IMR-90 (cell line): ENCODE data around the gene PRSS21. TPM values are rescaled to one million over a fixed set of nuclear protein-coding genes. Genes with fewer than 3 reads are reported as not detected.

Experiments used
- ATAC-seq: fragments of 200-7000 bp; cut with Tn5 transposase; 2 replicates; pipeline ENCODE4 v1.9.1; 2020; ENCODE audit warnings: low read depth, mild to moderate bottlenecking, moderate library complexity
- BruUV-seq: library from RNA; stranded (reverse); fragments of 400-500 nt; replicated peaks from 2 replicates; lab custom pipeline; 2021; lab: Mats Ljungman, UMichigan
- CTCF ChIA-PET: fragments of 300-600 bp; formaldehyde crosslinking; extraction: SDS; loops from one replicate; lab custom pipeline; 2021; ENCODE audit warnings: antibody characterized with exemption; lab: Yijun Ruan, JAX
- POLR2A ChIA-PET: fragments of 300-600 bp; sonication (Branson Sonifier 250); formaldehyde crosslinking; loops from one replicate; lab custom pipeline; 2022; ENCODE audit warnings: antibody characterized with exemption; ENCODE audit not compliant: unreplicated experiment; lab: Charles Lee
- DNase-seq: peaks from one replicate; pipeline ENCODE4 v3.0.0; 2013
- H2AFZ ChIP-seq: replicated peaks from 2 replicates; pipeline ENCODE3; 2013; ENCODE audit warnings: low read length, mild to moderate bottlenecking; ENCODE audit not compliant: poor library complexity
- H2AK5ac ChIP-seq: 2 replicates; pipeline ENCODE4 v1.6.1; 2013; ENCODE audit warnings: low read depth, low read length, inconsistent platforms
- H2AK9ac ChIP-seq: replicated peaks from 2 replicates; pipeline ENCODE3; 2013; ENCODE audit warnings: mild to moderate bottlenecking, low read depth, low read length, moderate library complexity; ENCODE audit not compliant: poor library complexity
- H2BK120ac ChIP-seq: 2 replicates; pipeline ENCODE4 v1.6.1; 2013; ENCODE audit warnings: low read depth, low read length, inconsistent platforms
- H2BK15ac ChIP-seq: 3 replicates; pipeline ENCODE4 v1.6.1; 2013; ENCODE audit warnings: low read depth, low read length, inconsistent platforms
- H2BK20ac ChIP-seq: 2 replicates; pipeline ENCODE4 v1.6.1; 2013; ENCODE audit warnings: low read depth, mild to moderate bottlenecking, inconsistent platforms, low read length, moderate library complexity
- H2BK5ac ChIP-seq: 2 replicates; pipeline ENCODE4 v1.6.1; 2013; ENCODE audit warnings: mild to moderate bottlenecking, low read depth, low read length, inconsistent platforms; ENCODE audit not compliant: poor library complexity, severe bottlenecking
- H3K14ac ChIP-seq: replicated peaks from 2 replicates; pipeline ENCODE4 v1.6.1; 2013; ENCODE audit warnings: low read depth, low read length, inconsistent platforms
- H3K18ac ChIP-seq: 2 replicates; pipeline ENCODE4 v1.6.1; 2013; ENCODE audit warnings: low read depth, low read length, control low read depth
- H3K23ac ChIP-seq: 2 replicates; pipeline ENCODE4 v1.6.1; 2013; ENCODE audit warnings: low read depth, low read length, inconsistent platforms
- H3K27ac ChIP-seq: 2 replicates; pipeline ENCODE4 v1.5.1; 2013; ENCODE audit warnings: mild to moderate bottlenecking, control low read depth, low read length; ENCODE audit not compliant: insufficient read depth
- H3K27me3 ChIP-seq: 2 replicates; pipeline ENCODE4 v1.6.1; 2013; ENCODE audit warnings: low read length; ENCODE audit not compliant: control insufficient read depth, insufficient read depth
- H3K36me3 ChIP-seq: 2 replicates; pipeline ENCODE4 v1.6.1; 2013; ENCODE audit warnings: low read length, mixed read lengths; ENCODE audit not compliant: control insufficient read depth, insufficient read depth
- H3K4ac ChIP-seq: 2 replicates; pipeline ENCODE4 v1.6.1; 2013; ENCODE audit warnings: low read depth, low read length, inconsistent platforms
- H3K4me1 ChIP-seq: 2 replicates; pipeline ENCODE4 v1.6.1; 2013; ENCODE audit warnings: low read length, mixed read lengths; ENCODE audit not compliant: control insufficient read depth, insufficient read depth
- H3K4me2 ChIP-seq: 2 replicates; pipeline ENCODE4 v1.6.1; 2013; ENCODE audit warnings: low read depth, mild to moderate bottlenecking, control low read depth, low read length, moderate library complexity
- H3K4me3 ChIP-seq: 2 replicates; pipeline ENCODE4 v1.5.1; 2013; ENCODE audit warnings: low read depth, mild to moderate bottlenecking, control low read depth, low read length, moderate library complexity; ENCODE audit not compliant: insufficient read depth
- H3K56ac ChIP-seq: 2 replicates; pipeline ENCODE4 v1.6.1; 2013; ENCODE audit warnings: low read length, inconsistent platforms; ENCODE audit not compliant: insufficient read depth; ENCODE audit errors: extremely low read depth
- H3K79me1 ChIP-seq, 2 experiments: 2 replicates each; pipeline ENCODE4 v1.6.1; 2013; ENCODE audit warnings: low read length in 2 of 2, inconsistent platforms in 1 of 2, low read depth in 1 of 2
- H3K9ac ChIP-seq: 2 replicates; pipeline ENCODE4 v1.6.1; 2013; ENCODE audit warnings: low read depth, low read length, control low read depth
- H3K9me1 ChIP-seq: 2 replicates; pipeline ENCODE4 v1.6.1; 2013; ENCODE audit warnings: low read length, inconsistent platforms; ENCODE audit not compliant: insufficient read depth
- H3K9me3 ChIP-seq: 2 replicates; pipeline ENCODE4 v1.6.1; 2013; ENCODE audit warnings: low read length; ENCODE audit not compliant: control insufficient read depth, insufficient read depth
- H4K20me1 ChIP-seq: 2 replicates; pipeline ENCODE4 v1.6.1; 2013; ENCODE audit warnings: low read length, inconsistent platforms; ENCODE audit not compliant: insufficient read depth
- H4K5ac ChIP-seq: 2 replicates; pipeline ENCODE4 v1.6.1; 2013; ENCODE audit warnings: mild to moderate bottlenecking, low read depth, low read length, control low read depth
- H4K8ac ChIP-seq, 2 experiments: 2 replicates each; pipeline ENCODE4 v1.6.1; 2013; ENCODE audit warnings: low read depth in 2 of 2, low read length in 2 of 2, control low read depth in 1 of 2, inconsistent platforms in 1 of 2
- H4K91ac ChIP-seq: 2 replicates; pipeline ENCODE4 v1.6.1; 2013; ENCODE audit warnings: low read depth, low read length, inconsistent platforms; ENCODE audit not compliant: insufficient read depth
- CEBPB ChIP-seq: IDR thresholded peaks from 2 replicates; pipeline ENCODE4 v1.6.1; 2012; ENCODE audit warnings: low read depth, low read length, improper control_type of control experiment
- FOS ChIP-seq: fragments of 150-350 bp; IDR thresholded peaks from 2 replicates; pipeline ENCODE4 v1.6.1; 2016; ENCODE audit warnings: low read depth, low read length
- MAFK ChIP-seq: IDR thresholded peaks from 2 replicates; pipeline ENCODE4 v1.6.1; 2012; ENCODE audit warnings: low read depth, low read length, improper control_type of control experiment
- POLR2A ChIP-seq: IDR thresholded peaks from 2 replicates; pipeline ENCODE4 v1.6.1; 2012; ENCODE audit warnings: mild to moderate bottlenecking, low read depth, low read length
- RAD21 ChIP-seq: IDR thresholded peaks from 2 replicates; pipeline ENCODE4 v1.6.1; 2012; ENCODE audit warnings: low read length, improper control_type of control experiment
- RCOR1 ChIP-seq: IDR thresholded peaks from 2 replicates; pipeline ENCODE4 v1.6.1; 2012; ENCODE audit warnings: mild to moderate bottlenecking, low read length, improper control_type of control experiment; ENCODE audit not compliant: insufficient replicate concordance
- RFX5 ChIP-seq: IDR thresholded peaks from 2 replicates; pipeline ENCODE4 v1.8.0; 2012; ENCODE audit warnings: low read depth, mild to moderate bottlenecking, low read length, moderate library complexity
- WGBS, 2 experiments: methylation state at CpG; one replicate each; pipeline versions ENCODE4 v1.1.5 to v1.1.7; 2013; ENCODE audit warnings: missing lambda C conversion rate in 2 of 2; ENCODE audit not compliant: insufficient read length in 1 of 2; ENCODE audit errors: extremely low coverage in 2 of 2; 5-methylcytosine and 5-hydroxymethylcytosine counted together
- dilution Hi-C: fragments of 300-500 bp; cut with HindIII; formaldehyde crosslinking; loops from one replicate; pipeline ENCODE4 v1.14.3; 2018; ENCODE audit warnings: low sequenced_read_pairs; ENCODE audit not compliant: unreplicated experiment
- in situ Hi-C: fragments of 300-500 bp; cut with MboI; formaldehyde crosslinking; loops from 3 replicates; pipeline ENCODE4 v1.14.3; 2019; ENCODE audit warnings: low sequenced_read_pairs, inconsistent platforms, mixed read lengths
- intact Hi-C: fragments of 100-400 bp; cut with micrococcal nuclease; formaldehyde crosslinking; loops from 2 replicates; pipeline ENCODE4 v1.10.0; 2022
- polyA plus RNA-seq, 3 experiments: library from polyadenylated mRNA; depleted of rRNA; stranded (reverse); fragments of >200 nt; gene quantifications; 2 replicates each; pipeline ENCODE4 v1.2.3, GENCODE V29; 2012; ENCODE audit warnings: low replicate concordance in 1 of 3
- total RNA-seq: library from RNA; depleted of rRNA; stranded (reverse); fragments of >200 nt; gene quantifications from 2 replicates; pipeline ENCODE4 v1.2.3, GENCODE V29; 2012
- TF ChIP-seq, protein P1 (sequence below): fragments of 150-350 bp; IDR thresholded peaks from 2 replicates; pipeline ENCODE4 v1.6.1; 2017; ENCODE audit warnings: mild to moderate bottlenecking, antibody characterized with exemption, low read length, low read depth
- TF ChIP-seq, protein P2 (sequence below): fragments of 150-350 bp; IDR thresholded peaks from 2 replicates; pipeline ENCODE4 v1.6.1; 2016; ENCODE audit warnings: low read depth, mild to moderate bottlenecking, low read length, moderate library complexity, borderline replicate concordance
- TF ChIP-seq, protein P3 (sequence below): conservative IDR thresholded peaks from 2 replicates; pipeline ENCODE4 v1.5.1; 2012; ENCODE audit warnings: mild to moderate bottlenecking, low read depth, low read length, improper control_type of control experiment

PRSS21 gene
- total and polyA plus RNA-seq, 2 of the 4 experiments (the other 2 are of a cell fraction) = 0.21 TPM; not detected in 1

DNA sequence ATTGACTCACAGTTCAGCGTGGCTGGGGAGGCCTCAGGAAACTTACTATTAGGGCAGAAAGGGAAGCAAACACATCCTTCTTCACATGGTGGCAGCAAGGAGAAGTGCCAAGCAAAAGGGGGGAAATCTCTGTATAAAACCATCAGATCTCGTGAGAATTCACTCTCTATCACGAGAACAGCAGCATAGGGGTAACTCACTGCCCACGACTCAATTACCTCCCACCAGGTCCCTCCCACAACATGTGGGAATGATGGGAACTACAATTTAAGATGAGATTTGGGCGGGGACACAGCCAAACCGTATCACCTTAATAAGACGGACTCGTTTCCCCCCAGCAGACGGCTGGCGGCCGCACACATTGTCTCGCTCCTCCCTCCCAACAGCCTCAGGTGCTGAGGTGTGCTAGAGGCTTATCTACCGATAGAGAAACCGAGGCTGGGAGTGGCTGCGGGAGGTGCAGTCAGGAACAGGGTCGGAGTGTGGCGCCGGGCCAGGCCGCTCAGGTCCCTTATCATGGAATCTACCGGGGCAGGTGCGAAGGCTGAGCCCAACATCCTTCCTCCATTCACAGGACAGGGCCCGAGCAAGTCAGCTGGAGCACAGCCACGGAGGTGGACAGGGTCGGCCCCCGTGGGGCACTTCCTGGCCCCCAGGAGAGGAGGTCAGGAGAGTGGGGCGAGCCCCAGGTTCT lies 8.2 kb downstream of the PRSS21 start:
- H4K5ac ChIP-seq = no peak overlapping the region
- H3K9me3 ChIP-seq = no peaks in the 10 kb centered on the region
- POLR2A ChIA-PET = no interaction called here
- DNase-seq (no peak), ATAC-seq (no peak)
- no peak overlapping the region for H2BK120ac ChIP-seq
- no peak overlapping the region for H2AK5ac ChIP-seq
- H3K27ac ChIP-seq = no peak overlapping the region
- H3K23ac ChIP-seq = no peak overlapping the region
- H4K20me1 ChIP-seq = no peaks in the 10 kb centered on the region
- no peak overlapping the region for H3K56ac ChIP-seq
- TF ChIP-seq FOS = no peak
- no peak for TF ChIP-seq CEBPB
- TF ChIP-seq, protein P1, sequence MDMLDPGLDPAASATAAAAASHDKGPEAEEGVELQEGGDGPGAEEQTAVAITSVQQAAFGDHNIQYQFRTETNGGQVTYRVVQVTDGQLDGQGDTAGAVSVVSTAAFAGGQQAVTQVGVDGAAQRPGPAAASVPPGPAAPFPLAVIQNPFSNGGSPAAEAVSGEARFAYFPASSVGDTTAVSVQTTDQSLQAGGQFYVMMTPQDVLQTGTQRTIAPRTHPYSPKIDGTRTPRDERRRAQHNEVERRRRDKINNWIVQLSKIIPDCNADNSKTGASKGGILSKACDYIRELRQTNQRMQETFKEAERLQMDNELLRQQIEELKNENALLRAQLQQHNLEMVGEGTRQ = no peak
- TF ChIP-seq, protein P2, sequence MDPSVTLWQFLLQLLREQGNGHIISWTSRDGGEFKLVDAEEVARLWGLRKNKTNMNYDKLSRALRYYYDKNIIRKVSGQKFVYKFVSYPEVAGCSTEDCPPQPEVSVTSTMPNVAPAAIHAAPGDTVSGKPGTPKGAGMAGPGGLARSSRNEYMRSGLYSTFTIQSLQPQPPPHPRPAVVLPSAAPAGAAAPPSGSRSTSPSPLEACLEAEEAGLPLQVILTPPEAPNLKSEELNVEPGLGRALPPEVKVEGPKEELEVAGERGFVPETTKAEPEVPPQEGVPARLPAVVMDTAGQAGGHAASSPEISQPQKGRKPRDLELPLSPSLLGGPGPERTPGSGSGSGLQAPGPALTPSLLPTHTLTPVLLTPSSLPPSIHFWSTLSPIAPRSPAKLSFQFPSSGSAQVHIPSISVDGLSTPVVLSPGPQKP = no peak
- no peak for TF ChIP-seq RCOR1
- no peak for TF ChIP-seq MAFK
- no peak for TF ChIP-seq POLR2A
- TF ChIP-seq, protein P3, sequence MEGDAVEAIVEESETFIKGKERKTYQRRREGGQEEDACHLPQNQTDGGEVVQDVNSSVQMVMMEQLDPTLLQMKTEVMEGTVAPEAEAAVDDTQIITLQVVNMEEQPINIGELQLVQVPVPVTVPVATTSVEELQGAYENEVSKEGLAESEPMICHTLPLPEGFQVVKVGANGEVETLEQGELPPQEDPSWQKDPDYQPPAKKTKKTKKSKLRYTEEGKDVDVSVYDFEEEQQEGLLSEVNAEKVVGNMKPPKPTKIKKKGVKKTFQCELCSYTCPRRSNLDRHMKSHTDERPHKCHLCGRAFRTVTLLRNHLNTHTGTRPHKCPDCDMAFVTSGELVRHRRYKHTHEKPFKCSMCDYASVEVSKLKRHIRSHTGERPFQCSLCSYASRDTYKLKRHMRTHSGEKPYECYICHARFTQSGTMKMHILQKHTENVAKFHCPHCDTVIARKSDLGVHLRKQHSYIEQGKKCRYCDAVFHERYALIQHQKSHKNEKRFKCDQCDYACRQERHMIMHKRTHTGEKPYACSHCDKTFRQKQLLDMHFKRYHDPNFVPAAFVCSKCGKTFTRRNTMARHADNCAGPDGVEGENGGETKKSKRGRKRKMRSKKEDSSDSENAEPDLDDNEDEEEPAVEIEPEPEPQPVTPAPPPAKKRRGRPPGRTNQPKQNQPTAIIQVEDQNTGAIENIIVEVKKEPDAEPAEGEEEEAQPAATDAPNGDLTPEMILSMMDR = no peak
- TF ChIP-seq RAD21 = no peak
- TF ChIP-seq RFX5 = no peak
- peaks cover 53% of the 10 kb centered on the region for H3K27me3 ChIP-seq
- no CpG with 5 or more reads among the region's 26 CpGs for WGBS, 2 experiments
- H2BK5ac ChIP-seq = no peak overlapping the region
- H3K9me1 ChIP-seq = no peaks in the 10 kb centered on the region
- no peak overlapping the region for H3K18ac ChIP-seq
- H3K4me1 ChIP-seq = no peaks in the 10 kb centered on the region
- H3K4ac ChIP-seq = no peak overlapping the region
- BruUV-seq = no TSS peak
- H2AFZ ChIP-seq = no peak overlapping the region
- H2AK9ac ChIP-seq = no peak overlapping the region
- CTCF ChIA-PET = no interaction called here
- dilution Hi-C loops (no loop called here), intact Hi-C loops (no loop called here), in situ Hi-C loops (no loop called here)
- no peak overlapping the region for H3K14ac ChIP-seq
- no peaks in the 10 kb centered on the region for H3K79me1 ChIP-seq
- H4K91ac ChIP-seq = no peak overlapping the region
- H2BK20ac ChIP-seq = no peak overlapping the region
- no peak overlapping the region for H3K4me2 ChIP-seq
- H3K4me3 ChIP-seq = no peak overlapping the region
- no peaks in the 10 kb centered on the region for H3K36me3 ChIP-seq
- no peak overlapping the region for H3K9ac ChIP-seq
- H2BK15ac ChIP-seq = no peak overlapping the region
- no peak overlapping the region for H4K8ac ChIP-seq
